Amygdala (tissue), 56 donors: ENCODE data around the gene DESI1.
"Not testable (repeated sequence)": the region's sequence is repeated elsewhere in the genome, so short reads cannot be mapped to it uniquely, and the experiment has no call there.

Source experiments
- DNase-seq, 56 donors: peaks; one replicate each; lab custom pipeline; 2025; lab: John Stamatoyannopoulos, UW

DESI1 gene

DNA sequence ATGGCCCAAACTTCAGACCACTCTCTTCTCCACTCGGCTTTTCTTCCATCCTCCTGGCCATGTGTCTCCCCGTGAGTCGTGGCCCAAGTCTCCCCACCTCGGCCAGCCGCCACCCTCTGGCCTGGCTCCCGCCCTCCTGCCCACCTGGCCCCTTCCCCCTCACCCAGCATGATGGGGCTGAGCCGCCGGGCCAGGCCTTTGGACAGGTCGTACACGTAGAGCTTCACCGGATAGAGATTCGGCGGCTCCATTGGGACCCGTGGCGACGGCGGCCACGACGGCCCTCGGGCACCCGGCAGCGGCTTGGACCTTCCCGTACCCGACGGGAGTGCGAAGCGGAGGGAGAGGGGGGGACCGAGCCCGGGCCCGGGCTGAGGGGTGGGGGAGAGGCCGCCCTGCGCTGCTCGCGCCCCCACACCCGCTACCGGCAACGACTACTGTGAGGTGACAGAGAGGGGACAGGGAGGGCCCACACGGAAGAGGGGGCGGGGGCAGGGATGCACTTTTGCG lies at the start of gene DESI1:
Gene DESI1, minus strand, starts transcription at position 455 of the 510 bp plus-strand sequence. Its CDS starts 204 bp downstream, at position 251.
- peak in 2 of 56 donors; percentile 45 to 56 for DNase-seq

DNA sequence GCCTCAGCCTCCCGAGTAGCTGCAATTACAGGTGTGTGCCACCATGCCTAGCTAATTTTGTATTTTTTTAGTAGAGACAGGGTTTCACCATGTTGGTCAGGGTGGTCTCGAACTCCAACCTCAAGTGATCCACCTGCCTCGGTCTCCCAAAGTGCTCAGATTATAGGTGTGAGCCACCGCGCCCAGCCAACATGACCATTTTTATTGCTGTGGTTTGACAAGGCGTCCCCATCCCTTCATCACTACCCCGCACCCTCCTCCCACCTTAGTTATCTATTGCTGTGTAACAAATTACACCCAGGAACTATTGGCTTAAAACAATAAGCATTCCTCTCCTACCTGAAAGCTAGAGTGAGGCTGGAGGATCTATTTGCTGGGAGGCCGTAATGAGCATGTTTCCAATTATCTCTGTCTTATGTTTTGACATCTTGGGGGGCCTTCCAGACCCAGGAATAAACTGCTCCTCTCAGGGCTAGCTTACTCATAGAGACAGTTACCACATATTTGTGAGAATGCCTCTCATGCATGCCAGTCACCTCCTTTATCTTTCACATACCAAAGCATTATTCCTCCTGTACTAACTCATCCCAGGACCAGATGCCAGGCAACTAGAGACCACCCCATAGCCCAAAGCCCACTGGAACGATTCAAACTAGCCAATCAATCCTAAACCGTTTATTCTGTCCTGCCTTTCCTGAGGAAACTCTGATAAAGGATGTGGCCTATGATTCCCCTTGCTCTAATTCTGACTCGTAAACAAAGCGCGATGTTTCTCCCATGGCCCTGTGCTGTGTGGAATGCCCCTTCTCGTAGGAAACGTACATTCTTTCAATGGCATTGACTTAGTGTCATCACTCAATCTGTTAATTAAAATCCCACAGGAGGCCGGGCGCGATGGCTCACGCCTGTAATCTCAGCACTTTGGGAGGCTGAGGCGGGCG lies 48.4 kb upstream of the DESI1 start:
- DNase-seq: no peak

DNA sequence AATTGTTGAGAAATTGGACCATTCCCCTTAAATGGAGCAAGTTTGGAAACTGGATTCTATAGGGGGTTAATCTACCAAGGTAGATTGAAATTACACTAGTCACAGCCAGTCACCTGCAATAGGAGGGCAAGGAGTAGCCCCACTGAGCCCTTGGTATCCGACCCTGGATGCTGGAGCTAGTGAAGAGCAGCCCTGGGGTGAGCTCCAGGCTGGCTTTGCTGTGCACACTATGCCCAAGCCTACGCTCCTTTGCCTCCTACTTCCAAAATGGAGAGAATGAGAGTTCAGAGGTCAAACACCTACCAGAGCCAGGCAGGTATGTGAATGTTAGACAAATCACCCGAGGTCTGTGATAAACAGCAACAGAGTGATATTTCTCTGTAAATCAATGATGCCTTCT lies 44.1 kb upstream of the DESI1 start:
- no peak for DNase-seq

DNA sequence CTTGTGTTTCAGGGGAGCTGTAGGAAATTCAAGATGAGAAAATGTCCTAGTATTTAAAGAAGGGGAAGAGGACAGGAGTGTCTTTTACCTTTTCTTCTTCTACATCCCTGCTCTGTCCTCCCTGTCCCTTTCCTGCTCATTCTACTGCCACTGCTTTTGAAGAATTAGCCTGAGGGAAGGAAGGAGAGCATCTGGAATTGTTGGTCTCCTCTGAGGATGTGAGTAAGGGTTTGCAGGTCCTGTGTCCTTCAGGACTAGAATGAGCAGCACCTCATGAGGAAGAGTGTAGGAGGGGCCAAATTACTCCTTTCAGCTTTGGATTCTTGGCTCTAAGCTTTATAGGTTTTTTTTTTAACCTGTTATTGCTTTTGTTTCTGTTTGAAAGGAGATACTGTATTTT lies 43.6 kb upstream of the DESI1 start:
- DNase-seq: no peak

DNA sequence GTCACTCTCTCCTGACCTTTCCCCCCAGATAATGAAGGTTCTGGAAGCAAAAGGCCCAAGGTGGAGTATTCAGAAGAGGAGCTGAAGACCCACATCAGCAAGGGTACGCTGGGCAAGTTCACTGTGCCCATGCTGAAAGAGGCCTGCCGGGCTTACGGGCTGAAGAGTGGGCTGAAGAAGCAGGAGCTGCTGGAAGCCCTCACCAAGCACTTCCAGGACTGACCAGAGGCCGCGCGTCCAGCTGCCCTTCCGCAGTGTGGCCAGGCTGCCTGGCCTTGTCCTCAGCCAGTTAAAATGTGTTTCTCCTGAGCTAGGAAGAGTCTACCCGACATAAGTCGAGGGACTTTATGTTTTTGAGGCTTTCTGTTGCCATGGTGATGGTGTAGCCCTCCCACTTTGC lies 42.8 kb upstream of the DESI1 start:
- not testable (repeated sequence) for DNase-seq

DNA sequence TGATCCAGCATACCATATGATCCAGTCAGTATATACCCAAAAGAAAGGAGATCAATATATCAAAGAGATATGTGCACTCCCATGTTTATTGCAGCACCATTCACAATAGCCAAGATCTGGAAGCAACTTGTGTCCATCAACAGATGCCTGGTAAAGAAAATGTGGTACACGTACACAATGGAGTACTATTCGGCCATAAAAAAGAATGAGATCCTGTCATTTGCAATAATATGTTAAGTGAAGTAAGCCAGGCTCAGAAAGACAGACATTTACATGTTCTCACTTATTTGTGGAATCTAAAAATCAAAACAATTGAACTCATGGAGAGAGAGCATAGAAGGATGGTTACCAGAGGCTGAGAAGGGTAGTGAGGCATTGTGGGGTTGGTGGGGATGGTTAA lies 40.9 kb upstream of the DESI1 start:
- no peak for DNase-seq

DNA sequence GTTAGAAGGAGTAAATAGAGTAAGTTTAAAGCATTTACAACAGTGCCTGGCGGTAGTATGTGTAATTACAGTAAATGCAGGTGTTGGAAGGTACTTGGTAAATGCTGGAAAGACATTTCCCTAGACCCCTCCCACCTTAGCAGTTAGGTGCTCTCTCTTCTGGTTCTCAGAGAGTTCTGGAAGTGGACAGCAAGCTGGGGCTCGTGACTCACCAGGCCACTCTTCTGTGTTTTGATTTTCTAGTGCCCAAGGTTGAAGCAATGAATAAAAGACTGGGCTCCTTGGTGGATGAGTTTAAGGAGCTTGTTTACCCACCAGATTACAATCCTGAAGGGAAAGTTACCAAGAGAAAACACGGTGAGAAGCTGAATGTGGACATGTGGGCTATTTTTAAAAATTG lies 40.2 kb upstream of the DESI1 start:
- DNase-seq: no peak

DNA sequence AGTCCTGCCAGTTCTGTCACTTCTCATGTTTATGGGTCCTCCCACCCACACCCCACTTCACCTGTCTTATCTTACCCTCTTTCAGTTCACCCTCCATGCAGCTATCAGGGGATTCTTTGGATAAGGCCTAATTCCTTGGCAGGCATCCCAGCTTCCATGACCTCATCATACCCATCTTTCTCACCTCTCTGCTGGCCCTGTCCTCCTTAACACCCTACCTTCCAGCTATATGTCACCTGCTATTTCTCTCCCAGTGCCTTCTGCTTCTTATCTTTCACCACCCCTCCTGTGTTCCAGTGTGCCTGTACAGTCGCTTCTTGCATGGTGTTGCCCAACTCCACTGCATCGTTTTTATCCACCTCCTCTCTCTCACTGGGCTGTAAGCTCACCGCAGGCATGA lies 39.6 kb upstream of the DESI1 start:
- DNase-seq: no peak

DNA sequence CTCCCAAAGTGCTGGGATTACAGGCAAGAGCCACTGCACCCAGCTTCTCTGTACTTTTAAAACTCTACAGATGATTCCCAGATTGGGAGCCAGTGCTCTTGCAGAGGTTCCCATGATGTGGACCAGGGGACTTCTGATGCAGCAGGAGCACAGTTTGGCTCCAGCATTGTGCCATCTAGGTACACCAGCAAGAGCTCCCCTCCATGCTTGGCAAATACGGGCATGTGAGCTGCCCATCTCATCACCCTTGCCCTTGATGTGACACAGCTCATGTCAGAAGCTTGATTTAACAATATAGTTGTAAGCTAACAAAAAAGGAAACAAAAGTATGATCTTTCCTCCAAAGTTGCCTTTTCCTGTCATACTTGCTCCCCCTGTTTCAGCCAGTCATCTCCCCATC lies 39.1 kb upstream of the DESI1 start:
- no peak for DNase-seq

DNA sequence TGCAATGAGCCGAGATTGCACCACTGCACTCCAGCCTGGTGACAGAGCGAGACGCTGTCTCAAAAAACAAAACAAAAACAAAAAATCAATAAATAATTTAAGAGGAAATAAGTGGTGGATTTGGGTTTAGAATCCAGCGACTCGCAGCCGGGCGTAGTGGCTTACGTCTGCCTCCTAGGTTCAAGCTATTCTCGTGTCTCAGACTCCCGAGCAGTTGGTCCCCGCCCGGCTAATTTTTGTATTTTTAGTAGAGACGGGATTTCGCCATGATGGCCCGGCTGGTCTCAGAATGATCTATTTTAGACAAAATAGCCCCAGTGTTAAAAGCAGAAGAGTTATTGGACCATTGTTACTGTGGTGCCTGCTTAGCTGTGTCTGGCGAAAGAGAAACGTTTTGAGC lies 38.0 kb upstream of the DESI1 start:
- DNase-seq: no peak

DNA sequence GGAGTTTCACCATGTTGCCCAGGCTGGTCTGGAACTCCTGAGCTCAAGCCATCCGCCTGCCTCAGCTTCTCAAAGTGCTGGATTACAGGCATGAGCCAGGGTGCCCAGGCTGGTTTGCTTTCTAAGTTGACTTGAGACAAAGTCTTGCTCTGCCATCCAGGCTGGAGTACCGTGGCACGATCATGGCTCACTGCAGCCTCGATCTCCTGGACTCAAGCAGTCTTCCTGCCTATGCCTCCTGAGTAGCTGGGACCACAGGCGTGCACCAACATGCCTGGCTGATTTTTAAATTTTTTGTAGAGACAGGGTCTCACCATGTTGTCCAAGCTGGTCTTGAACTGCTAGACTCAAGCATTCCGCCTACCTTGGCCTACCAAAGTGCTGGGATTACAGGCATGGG lies 36.9 kb upstream of the DESI1 start:
- DNase-seq: no peak

DNA sequence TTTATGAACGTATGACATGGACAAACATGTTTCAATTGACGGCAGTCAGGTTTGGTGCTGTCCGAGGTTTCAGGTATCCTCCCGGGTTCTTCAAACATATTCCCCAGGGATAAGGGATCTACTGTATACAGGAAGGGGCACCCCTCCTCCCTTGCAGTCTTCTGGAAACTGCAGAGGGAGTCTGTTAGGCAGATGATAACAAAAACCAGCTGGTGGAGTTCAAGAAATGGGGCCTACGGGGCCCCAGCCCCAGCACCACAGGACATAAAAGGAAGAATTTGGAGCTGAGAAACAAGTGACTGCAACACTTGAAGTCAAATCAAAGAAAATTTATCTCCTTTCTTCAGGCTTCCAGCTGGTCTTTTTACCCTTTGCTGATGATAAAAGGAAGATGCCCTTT lies 35.7 kb upstream of the DESI1 start:
- DNase-seq: no peak

DNA sequence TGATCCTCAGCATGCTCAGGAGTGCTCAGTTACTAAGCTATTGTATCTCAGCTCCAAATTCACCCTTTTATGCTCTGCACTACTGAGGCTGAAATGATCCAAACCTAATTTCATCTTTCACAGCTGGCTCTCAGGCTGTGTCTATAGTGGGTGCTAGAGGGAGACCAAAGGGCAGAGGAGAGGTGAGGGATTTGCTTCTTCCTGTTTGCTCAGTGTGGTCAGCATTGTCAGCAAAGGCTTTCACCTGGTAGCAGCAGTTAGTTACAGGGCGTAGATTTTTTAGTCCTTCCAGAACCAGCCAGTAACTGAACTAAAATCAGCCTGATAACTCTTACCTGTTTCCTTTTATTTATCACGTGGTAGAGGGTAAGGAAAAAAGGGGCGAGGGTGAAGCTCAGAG lies 33.5 kb upstream of the DESI1 start:
- no peak for DNase-seq

DNA sequence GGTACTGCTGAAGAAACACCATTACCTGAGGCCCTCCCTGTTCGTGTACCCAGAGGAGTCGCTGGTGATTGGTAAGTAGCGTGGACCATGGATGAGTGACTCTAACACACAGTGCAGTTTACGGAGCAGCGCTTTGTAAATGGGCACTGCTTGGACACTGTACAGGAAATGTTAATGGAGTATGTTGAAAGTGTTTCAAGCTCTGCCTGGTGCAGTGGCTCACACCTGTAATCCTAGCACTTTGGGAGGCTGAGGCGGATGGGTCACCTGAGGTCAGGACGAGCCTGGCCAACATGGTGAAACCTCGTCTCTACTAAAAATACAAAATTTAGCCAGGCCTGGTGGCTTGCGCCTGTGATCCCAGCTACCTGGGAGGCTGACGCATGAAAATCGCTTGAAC lies 30.0 kb upstream of the DESI1 start:
- DNase-seq: no peak

DNA sequence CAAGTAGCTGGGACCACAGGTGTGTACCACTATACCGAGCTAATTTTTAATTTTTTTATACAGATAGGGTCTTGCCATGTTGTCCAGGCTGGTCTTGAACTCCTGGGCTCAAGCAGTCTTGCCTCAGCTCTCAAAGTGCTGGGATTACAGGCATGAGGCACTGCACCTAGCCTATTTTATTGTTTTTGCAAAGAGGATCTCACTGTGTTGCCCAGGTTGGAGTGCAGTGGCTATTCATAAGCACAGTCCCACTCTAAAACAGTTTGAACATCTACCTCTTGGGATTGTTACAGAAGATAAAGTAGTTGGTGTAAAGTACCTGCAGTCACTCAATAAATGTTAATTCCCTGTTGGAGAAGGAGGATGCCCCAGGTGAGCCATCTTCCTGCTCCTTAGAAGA lies 29.4 kb upstream of the DESI1 start:
- DNase-seq: no peak

DNA sequence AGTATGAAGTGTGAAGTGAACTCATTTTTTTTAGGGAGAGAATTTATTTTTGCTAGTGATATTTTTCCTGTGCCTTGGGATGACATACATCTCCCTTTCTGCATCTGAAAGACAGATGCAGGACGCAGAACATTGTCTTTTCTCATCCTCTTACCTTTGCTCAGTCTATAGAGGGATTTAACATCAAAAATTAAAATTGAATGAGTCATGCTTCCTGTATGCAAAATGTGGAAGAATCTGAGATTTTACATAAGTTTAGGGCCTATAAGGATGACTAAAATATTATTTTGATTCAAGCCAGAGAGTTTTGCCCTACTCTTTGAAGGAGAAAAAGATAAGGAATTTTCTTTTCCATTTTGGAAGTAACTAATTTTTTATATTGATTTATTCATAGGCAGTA lies 27.6 kb upstream of the DESI1 start:
- no peak for DNase-seq

DNA sequence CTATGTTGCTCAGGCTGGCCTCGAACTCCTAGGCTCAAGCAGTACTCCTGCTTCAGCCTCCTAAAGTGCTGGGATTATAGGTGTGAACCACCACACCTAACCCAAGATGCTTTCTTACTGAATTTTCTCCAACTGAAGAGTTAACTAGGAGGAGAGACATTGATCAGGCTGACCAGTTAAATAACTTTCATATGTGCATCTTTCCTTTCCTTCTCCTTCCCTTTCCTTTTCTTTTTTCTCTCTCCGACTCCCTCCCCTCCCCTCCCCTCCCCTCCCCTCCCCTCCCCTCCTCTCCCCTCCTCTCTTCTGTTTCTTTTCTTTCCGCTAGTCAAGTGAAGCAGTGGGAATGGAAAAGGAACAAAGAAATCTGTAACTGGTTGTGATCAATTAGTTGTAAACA lies 26.9 kb upstream of the DESI1 start:
- no peak for DNase-seq

DNA sequence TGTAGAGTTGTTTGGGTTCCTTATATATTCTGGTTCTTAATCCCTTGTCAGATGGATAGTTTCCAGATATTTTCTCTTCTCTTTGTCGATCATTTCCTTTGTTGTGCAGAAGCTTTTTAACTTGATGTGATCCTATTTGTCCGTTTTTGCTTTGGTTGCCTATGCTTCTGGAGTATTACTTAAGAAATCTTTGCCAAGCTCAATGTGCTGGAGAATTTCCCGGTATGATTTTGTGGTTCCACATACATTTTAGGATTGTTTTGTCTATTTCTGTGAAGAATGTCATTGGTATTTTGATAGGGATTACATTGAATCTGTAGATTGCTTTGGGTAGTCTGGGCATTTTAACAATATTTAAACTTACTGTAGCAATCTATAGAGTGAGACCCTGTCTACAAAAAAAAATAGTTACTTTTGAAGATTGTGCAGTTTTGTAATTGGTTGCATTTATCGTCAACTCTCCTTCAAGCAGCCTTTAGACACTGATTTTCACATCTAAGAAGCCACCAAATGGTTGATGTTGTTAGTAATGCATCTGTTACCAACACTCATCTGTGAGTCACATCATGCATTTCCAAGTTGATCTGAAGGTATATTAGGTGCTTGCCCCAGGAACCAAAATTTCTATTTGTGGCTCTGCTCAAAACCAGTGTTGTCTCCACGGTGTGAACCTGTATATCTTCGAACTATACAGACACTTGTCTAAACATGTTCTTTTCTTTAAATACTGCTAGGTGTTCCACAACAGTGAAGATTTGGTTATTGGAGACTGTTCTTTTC lies 21.7 kb upstream of the DESI1 start:
- DNase-seq: no peak

DNA sequence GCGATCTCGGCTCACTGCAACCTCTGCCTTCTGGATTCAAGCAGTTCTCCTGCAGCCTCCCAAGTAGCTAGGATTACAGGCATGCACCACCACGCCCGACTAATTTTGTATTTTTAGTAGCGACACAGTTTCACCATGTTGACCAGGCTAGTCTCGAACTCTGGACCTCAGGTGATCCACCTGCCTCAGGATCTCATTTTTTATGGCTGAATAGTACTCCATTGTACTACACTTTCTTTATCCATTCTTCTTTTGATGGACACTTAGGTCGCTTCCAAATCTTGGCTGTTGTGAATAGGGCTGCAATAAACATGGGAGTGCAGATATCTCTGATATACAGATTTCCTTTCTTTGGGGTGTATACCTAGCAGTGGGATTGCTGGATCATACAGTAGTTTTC lies 21.0 kb upstream of the DESI1 start:
- DNase-seq: no peak

DNA sequence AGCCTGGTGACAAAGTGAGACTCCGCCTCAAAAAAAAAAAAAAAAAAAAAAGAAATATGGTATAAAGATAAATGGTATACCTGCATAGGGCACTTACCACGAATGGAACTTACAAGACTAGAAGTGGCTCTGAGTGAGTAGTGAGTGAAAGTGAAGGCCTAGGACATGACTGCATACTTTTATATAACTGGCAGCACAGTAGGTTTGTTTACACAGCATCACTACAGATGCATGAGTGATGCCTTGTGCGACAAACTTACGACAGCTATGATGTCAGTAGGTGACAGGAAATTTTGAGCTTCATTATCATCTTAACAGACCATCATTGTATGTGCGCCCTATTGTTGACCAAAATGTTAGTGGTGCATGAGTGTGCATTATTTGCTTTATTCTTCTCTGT lies 17.9 kb upstream of the DESI1 start:
- no peak for DNase-seq

DNA sequence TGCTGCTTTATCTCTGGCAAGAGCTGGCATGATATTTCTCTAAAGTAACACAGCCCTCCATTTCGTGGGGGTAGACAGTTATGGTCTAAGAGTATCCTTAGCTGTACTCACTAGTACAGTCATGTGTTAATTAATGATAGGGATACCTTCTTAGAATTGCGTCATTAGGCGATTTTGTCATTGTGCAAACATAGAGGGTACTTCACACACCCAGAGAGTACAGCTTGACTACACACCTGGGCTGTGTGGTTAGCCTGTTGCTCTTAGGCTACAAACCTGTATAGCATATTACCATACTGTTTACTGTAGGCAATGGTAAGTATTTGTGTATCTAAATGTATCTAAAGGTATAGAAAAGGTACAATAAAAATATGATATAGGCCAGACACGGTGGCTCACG lies 17.3 kb upstream of the DESI1 start:
- no peak for DNase-seq

DNA sequence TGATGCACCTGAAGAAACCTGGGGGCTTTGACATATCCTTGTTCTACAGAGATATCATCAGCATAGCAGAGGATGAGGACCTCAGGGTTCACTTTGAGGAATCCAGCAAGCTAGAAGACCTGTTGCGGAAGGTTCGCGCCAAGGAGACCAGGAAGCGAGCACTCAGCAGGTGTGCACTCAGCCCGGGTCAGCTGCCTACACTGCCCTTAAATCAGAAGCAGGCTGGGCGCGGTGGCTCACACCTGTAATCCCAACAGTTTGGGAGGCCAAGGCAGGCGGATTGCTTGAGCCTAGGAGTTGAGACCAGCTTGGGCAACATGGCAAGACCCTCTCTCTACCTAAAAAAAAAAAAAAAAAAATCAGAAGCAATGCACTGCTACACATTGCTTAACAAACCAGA lies 16.8 kb upstream of the DESI1 start:
- DNase-seq: not testable (repeated sequence)
